ENCODE measurements around the gene RRAS2. TPM values are rescaled to one million over a fixed set of nuclear protein-coding genes. Genes with fewer than 3 reads are reported as not detected.
A peak's percentile ranks its signal among the peaks of the same experiment; 100 is the strongest.

Gene RRAS2
- total and polyA plus RNA-seq, 10 of the 15 experiments (the other 5 are each of a cell fraction or from before 2014, with no cell fraction given), result 26.9 to 72.4 (median 45.4) TPM

GRCh38 chr11:14266622-14267021, 92.4 kb downstream of the RRAS2 start (continued):
- TF ChIP-seq KAT2A (conservative IDR thresholded peaks at IDR 0.05; ENCODE audit: control insufficient read depth, low read depth, low read length) (no peak), LARP7 (IDR thresholded peaks at IDR 0.05) (no peak), MYC (IDR thresholded peaks at IDR 0.05; ENCODE audit: insufficient read depth, insufficient read length, insufficient replicate concordance, low read length, severe bottlenecking) (no peak), CTCF (IDR thresholded peaks at IDR 0.05 in 2 of 3, conservative IDR thresholded peaks at IDR 0.05 in 1 of 3; ENCODE audit: control insufficient read depth in 2 of 3, extremely low read depth in 1 of 3, insufficient read depth in 1 of 3, low read depth in 3 of 3, low read length in 3 of 3) (no peak), CREM (IDR thresholded peaks at IDR 0.05; ENCODE audit: low read depth) (no peak), ZBTB33 (IDR thresholded peaks at IDR 0.05) (no peak)

- Histone ChIP-seq H4K20me1 (ENCODE audit: control insufficient read depth, insufficient read depth) (no peaks in the 10 kb centered on the region), H3K79me2 (ENCODE audit: control insufficient read depth, insufficient read depth, low read length) (no peaks in the 10 kb centered on the region), H3K4me2 (ENCODE audit: control insufficient read depth, insufficient read depth) (no peak overlapping the region), H3K9ac (ENCODE audit: control insufficient read depth, insufficient read depth, low read length) (no peak overlapping the region), H2AFZ (ENCODE audit: control insufficient read depth, low read depth, low read length) (no peak overlapping the region), H3K4me1 (ENCODE audit: control insufficient read depth, insufficient read depth, low read length) (0 out of 2 replicates have a peak, but pooled peaks cover under 1% of the 10 kb centered on the region), H3K27ac (ENCODE audit: control insufficient read depth, insufficient read depth) (no peak overlapping the region), H3K36me3 (ENCODE audit: control insufficient read depth in 2 of 2, insufficient read depth in 2 of 2, low read length in 1 of 2) (no peaks in the 10 kb centered on the region; a peak in 1 of 4 replicates), H3K9me3 (replicated peaks; ENCODE audit: control insufficient read depth, insufficient read depth, low read length) (no peaks in the 10 kb centered on the region), H3K4me3 (no peak overlapping the region), H3K27me3 (replicated peaks in 1 of 2; ENCODE audit: control insufficient read depth in 2 of 2, insufficient read depth in 2 of 2, low read length in 1 of 2) (no peaks in the 10 kb centered on the region)
- CTCF ChIA-PET, result interaction anchor here (1.6 kb wide), 1 partner anchor 14 kb away, joined by 3 read pairs; no protein-coding TSS in a partner anchor
- FAIRE-seq (no peak), ATAC-seq (no peak), DNase-seq (ENCODE audit: low read depth, low spot score) (no peak)
- SMC1A ChIA-PET (ENCODE audit: uncharacterized antibody, unreplicated experiment), result interaction anchor here (1.1 kb wide), 1 partner anchor 154 kb away, joined by 3 read pairs; no protein-coding TSS in a partner anchor
- 97% methylated on average over 2 of the region's 2 CpGs for WGBS (ENCODE audit: insufficient coverage, insufficient replicate concordance, low lambda C conversion rate, missing lambda C conversion rate)
- BruUV-seq (replicated peaks), result no TSS peak
- in situ Hi-C loops (cut with MboI) (no loop called here), intact Hi-C loops (cut with micrococcal nuclease; ENCODE audit: unreplicated experiment) (no loop called here)
- no peak for TF ChIP-seq FOXK2 (IDR thresholded peaks at IDR 0.05)
- TF ChIP-seq POLR2AphosphoS2 (IDR thresholded peaks at IDR 0.05; ENCODE audit: low read depth, low read length), result 0 out of 2 replicates have a peak, but pooled peaks have one; percentile 27
- RAD21 ChIA-PET (ENCODE audit: unreplicated experiment), result no interaction called here
- POLR2A ChIA-PET, result no interaction called here
Observed at GRCh38 chr11:14264966-14265365, 94.0 kb downstream of the RRAS2 start.
